ENCODE measurements around the gene CTSW. TPM values are rescaled to one million over a fixed set of nuclear protein-coding genes. Genes with fewer than 3 reads are reported as not detected.
A peak's percentile ranks its signal among the peaks of the same experiment; 100 is the strongest.

Gene CTSW
- total RNA-seq, 4 donors from 2014 or later = 1.1 to 1.8 TPM; not detected in 2

DNA sequence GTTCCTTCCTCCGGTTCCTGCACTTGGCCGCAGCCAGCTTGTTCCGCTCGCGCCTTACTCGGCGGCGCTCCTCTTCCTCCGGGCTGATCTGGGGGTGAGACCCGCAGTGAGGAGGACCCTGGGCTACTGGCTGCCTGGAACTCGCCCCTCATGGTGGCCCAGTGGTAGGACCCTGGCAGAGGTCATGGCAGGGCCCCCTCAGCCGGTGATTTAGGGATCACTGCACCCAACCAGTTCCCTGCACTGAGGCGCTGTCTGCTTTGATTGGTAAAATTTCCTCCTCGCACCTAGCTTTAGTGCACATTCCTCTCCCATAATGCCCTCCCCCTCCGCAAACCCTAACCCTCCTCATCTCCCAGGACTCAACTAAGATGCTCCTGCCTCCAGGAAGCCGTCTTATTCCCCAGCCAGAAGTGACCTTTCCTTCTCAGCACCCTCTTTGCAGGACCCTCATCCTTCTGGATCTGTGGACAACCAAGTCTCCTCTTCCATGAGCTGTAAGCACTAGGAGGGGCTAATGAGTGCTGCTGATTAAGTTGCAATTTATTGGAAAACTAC, 14.5 kb downstream of the CTSW start:
- TF ChIP-seq POLR2AphosphoS5 (IDR thresholded peaks at IDR 0.05) = no peak
- TF ChIP-seq, protein P1, sequence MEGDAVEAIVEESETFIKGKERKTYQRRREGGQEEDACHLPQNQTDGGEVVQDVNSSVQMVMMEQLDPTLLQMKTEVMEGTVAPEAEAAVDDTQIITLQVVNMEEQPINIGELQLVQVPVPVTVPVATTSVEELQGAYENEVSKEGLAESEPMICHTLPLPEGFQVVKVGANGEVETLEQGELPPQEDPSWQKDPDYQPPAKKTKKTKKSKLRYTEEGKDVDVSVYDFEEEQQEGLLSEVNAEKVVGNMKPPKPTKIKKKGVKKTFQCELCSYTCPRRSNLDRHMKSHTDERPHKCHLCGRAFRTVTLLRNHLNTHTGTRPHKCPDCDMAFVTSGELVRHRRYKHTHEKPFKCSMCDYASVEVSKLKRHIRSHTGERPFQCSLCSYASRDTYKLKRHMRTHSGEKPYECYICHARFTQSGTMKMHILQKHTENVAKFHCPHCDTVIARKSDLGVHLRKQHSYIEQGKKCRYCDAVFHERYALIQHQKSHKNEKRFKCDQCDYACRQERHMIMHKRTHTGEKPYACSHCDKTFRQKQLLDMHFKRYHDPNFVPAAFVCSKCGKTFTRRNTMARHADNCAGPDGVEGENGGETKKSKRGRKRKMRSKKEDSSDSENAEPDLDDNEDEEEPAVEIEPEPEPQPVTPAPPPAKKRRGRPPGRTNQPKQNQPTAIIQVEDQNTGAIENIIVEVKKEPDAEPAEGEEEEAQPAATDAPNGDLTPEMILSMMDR (IDR thresholded peaks at IDR 0.05) = no peak
- no peak for TF ChIP-seq POLR2A (IDR thresholded peaks at IDR 0.05)
- TF ChIP-seq EP300 (IDR thresholded peaks at IDR 0.05; ENCODE audit: low read depth) = no peak
- intact Hi-C loops (cut with DNase I; ENCODE audit: low total_unique reads) (no loop called here), in situ Hi-C loops (cut with MboI; ENCODE audit: low pct_ligation_motif_present in 1 of 4, low pct_unique_long_range_greater_than_20kb in 1 of 4, low sequenced_read_pairs in 3 of 4) (loop anchor here in 2 of 4 donors (25.0 kb wide), 1 partner anchor 93 kb away; no protein-coding TSS in a partner anchor)
- H3K4me1 ChIP-seq = peaks cover 33 to 58% (median 46%) of the 10 kb centered on the region in 4 donors
- 56 to 86% methylated on average over 2 to 16 of the region's 16 CpGs for WGBS, 2 donors (ENCODE audit: low coverage in 1 of 2)
- peak overlapping the region in 2 of 4 donors; percentile 16 to 25 for H3K4me3 ChIP-seq
- DNase-seq = no peak
- H3K36me3 ChIP-seq = no peaks in the 10 kb centered on the region
- no peaks in the 10 kb centered on the region for H3K9me3 ChIP-seq
- H3K27ac ChIP-seq = peak overlapping the region; percentile 95 to 99 (median 97)
- H3K27me3 ChIP-seq = peaks cover 11% of the 10 kb centered on the region

DNA sequence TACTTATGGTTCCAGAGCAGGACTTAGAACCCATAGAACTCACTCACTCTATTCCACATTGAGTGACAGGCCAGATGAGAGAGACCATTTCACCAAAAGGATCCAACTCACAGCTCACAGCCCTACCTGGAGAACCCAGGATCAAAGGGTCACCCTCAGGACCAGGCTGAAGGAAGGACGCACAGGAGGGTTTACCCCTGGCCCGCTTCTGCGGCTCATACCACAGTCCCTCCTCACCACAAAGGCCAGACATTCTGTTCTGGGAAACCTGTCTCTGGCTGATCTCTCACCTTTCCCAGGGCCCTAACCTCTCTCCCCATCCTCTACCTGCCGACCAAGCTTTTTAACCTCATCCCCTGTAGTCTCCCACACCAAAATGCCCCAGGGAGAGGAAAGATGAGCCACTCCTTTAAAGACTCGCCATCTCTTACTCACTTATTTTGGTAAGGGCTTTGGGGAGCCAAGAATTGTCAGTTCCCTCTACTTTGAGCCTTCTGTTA, 15.9 kb downstream of the CTSW start:
- no peak overlapping the region for H3K27ac ChIP-seq
- peaks cover 29 to 59% (median 47%) of the 10 kb centered on the region in 4 donors for H3K4me1 ChIP-seq
- TF ChIP-seq EP300 (IDR thresholded peaks at IDR 0.05; ENCODE audit: low read depth) (no peak), POLR2A (IDR thresholded peaks at IDR 0.05) (no peak), POLR2AphosphoS5 (IDR thresholded peaks at IDR 0.05) (no peak)
- TF ChIP-seq, protein P1 (IDR thresholded peaks at IDR 0.05) = no peak
- WGBS, 2 donors (ENCODE audit: low coverage in 1 of 2) = 89 to 90% methylated on average over 2 to 5 of the region's 5 CpGs
- no peak for DNase-seq
- intact Hi-C loops (cut with DNase I; ENCODE audit: low total_unique reads) (no loop called here), in situ Hi-C loops (cut with MboI; ENCODE audit: low pct_ligation_motif_present in 1 of 4, low pct_unique_long_range_greater_than_20kb in 1 of 4, low sequenced_read_pairs in 3 of 4) (loop anchor here in 2 of 4 donors (25.0 kb wide), 1 partner anchor 92 kb away; no protein-coding TSS in a partner anchor)
- no peak overlapping the region for H3K4me3 ChIP-seq
- no peaks in the 10 kb centered on the region for H3K9me3 ChIP-seq
- peaks cover 21% of the 10 kb centered on the region for H3K27me3 ChIP-seq
- H3K36me3 ChIP-seq = no peaks in the 10 kb centered on the region

DNA sequence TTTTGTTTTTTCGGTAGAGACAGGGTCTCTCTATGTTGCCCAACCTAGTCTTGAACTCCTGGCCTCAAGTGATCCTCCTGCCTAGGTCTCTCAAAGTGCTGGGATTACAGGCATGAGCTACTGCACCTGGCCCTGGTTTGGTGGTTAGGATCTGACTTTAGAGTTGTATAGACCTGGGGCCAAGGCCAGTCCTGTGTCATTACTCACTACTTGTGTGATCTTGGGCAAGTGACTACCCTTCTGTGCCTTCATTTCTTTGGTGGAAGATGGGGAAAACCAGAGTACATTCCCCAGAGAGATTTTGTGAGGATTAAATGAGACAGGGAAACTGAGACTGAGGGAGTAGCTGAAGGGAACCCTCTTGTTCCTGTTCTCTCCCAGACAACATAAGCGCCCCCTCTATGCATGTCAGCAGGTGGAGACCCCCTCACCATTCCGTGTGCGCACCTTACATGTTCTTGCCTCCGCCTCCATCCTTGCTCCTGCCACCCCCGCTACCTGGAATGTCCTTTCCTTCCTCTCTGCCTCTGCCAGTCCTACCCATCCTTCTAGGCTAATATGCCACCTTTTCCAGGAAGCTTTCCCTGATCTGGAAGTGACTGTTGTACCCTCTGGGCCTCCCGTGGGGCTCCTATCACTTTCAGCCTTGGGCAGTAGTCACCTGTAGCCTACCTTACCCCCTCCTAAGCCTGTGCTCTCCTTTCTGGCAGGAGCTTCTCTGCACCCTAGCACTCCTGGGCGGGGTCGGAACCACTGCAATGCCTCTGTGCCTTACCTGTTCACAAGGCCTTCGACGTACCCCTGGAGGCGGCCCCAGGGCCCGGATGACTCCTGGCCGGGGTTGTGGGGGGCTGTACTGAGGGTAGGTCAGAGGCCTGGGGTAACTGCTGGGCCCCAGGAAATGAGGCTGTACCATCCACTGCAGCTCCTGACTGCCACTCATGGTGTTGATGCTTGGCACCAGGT, 16.7 kb downstream of the CTSW start:
- Histone ChIP-seq H3K36me3 (no peaks in the 10 kb centered on the region), H3K4me3 (no peak overlapping the region), H3K27me3 (peaks cover 21% of the 10 kb centered on the region), H3K9me3 (no peaks in the 10 kb centered on the region), H3K27ac (no peak overlapping the region), H3K4me1 (peaks cover 29 to 55% (median 43%) of the 10 kb centered on the region in 4 donors)
- no peak for DNase-seq
- in situ Hi-C loops (cut with MboI; ENCODE audit: low pct_ligation_motif_present in 1 of 4, low pct_unique_long_range_greater_than_20kb in 1 of 4, low sequenced_read_pairs in 3 of 4) = loop anchor here in 2 of 4 donors (25.0 kb wide), 1 partner anchor 91 kb away; no protein-coding TSS in a partner anchor
- intact Hi-C loops (cut with DNase I; ENCODE audit: low total_unique reads) = no loop called here
- WGBS, 2 donors (ENCODE audit: low coverage in 1 of 2) = 90 to 92% methylated on average over 5 to 14 of the region's 14 CpGs
- TF ChIP-seq, protein P1 (IDR thresholded peaks at IDR 0.05) = no peak
- TF ChIP-seq EP300 (IDR thresholded peaks at IDR 0.05; ENCODE audit: low read depth) (no peak), POLR2A (IDR thresholded peaks at IDR 0.05) (no peak), POLR2AphosphoS5 (IDR thresholded peaks at IDR 0.05) (no peak)

DNA sequence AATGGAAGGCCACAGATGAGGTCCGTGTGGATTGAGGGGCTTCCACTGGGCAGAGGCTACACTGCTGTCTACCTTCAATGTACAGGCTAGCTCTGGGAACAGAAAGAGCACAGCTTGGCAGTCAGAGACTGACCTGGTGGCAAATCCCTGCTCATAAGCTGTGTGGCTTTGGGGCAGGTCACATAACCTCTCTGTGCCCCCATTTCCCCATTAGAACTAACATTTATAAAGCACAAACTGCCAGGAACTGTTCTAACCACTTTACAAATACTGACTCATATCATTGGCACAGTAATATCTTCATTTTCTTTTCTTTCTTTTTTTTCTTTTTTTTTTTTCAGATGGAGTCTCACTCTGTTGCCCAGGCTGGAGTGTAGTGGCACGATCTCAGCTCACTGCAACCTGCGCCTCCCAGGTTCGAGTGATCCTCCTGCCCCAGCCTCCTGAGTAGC, 17.4 kb downstream of the CTSW start:
- 88 to 96% methylated on average over 3 to 4 of the region's 4 CpGs for WGBS, 2 donors (ENCODE audit: low coverage in 1 of 2)
- intact Hi-C loops (cut with DNase I; ENCODE audit: low total_unique reads) = no loop called here
- Histone ChIP-seq H3K4me1 (peaks cover 24 to 48% (median 36%) of the 10 kb centered on the region in 4 donors), H3K9me3 (no peaks in the 10 kb centered on the region), H3K4me3 (no peak overlapping the region), H3K27ac (no peak overlapping the region), H3K27me3 (peaks cover 21% of the 10 kb centered on the region), H3K36me3 (no peaks in the 10 kb centered on the region)
- in situ Hi-C loops (cut with MboI; ENCODE audit: low pct_ligation_motif_present in 1 of 4, low pct_unique_long_range_greater_than_20kb in 1 of 4, low sequenced_read_pairs in 3 of 4) = loop anchor here in 2 of 4 donors (25.0 kb wide), 1 partner anchor 90 kb away; no protein-coding TSS in a partner anchor
- no peak for DNase-seq
- TF ChIP-seq POLR2A (IDR thresholded peaks at IDR 0.05) (no peak), EP300 (IDR thresholded peaks at IDR 0.05; ENCODE audit: low read depth) (no peak), POLR2AphosphoS5 (IDR thresholded peaks at IDR 0.05) (no peak)
- TF ChIP-seq, protein P1 (IDR thresholded peaks at IDR 0.05) = no peak

All from transverse colon (tissue), 4 donors.